H1 (cell line): Measurements from ENCODE around the gene GFOD1. TPM values are rescaled to one million over a fixed set of nuclear protein-coding genes. Genes with fewer than 3 reads are reported as not detected.

Experiments
- CTCF ChIA-PET: fragments of 300-600 bp; sonication (Branson Sonifier 250); formaldehyde crosslinking; loops from one replicate; lab custom pipeline; 2021; ENCODE audit not compliant: partially characterized antibody; lab: Charles Lee
- POLR2A ChIA-PET: fragments of 300-600 bp; sonication (Branson Sonifier 250); formaldehyde crosslinking; loops from one replicate; lab custom pipeline; 2021; ENCODE audit warnings: inconsistent platforms; ENCODE audit not compliant: partially characterized antibody; lab: Charles Lee
- DNase-seq, 2 experiments: peaks; one replicate each; pipeline versions ENCODE4 v3.0.0 to v3.0.0-alpha.2; 2010 to 2022; ENCODE audit warnings: low spot score in 2 of 2, low read depth in 1 of 2, mixed read lengths in 1 of 2
- FAIRE-seq: peaks from 2 replicates; lab custom pipeline; 2011; peaks lifted over from hg19 to GRCh38; lab: Jason Lieb, UNC
- H2AFZ ChIP-seq: 2 replicates; pipeline ENCODE4 v1.8.1; 2012; ENCODE audit warnings: low read length, inconsistent platforms
- H2AK5ac ChIP-seq: 2 replicates; pipeline ENCODE4 v1.6.1; 2013; ENCODE audit warnings: low read depth, low read length
- H2BK120ac ChIP-seq: replicated peaks from 2 replicates; pipeline ENCODE3; 2013; ENCODE audit warnings: low read depth, low read length, inconsistent platforms
- H2BK12ac ChIP-seq: 2 replicates; pipeline ENCODE4 v1.6.1; 2013; ENCODE audit warnings: low read depth, low read length
- H2BK15ac ChIP-seq: 2 replicates; pipeline ENCODE4 v1.6.1; 2013; ENCODE audit warnings: low read length
- H2BK20ac ChIP-seq: 2 replicates; pipeline ENCODE4 v1.6.1; 2013; ENCODE audit warnings: low read length
- H2BK5ac ChIP-seq: 2 replicates; pipeline ENCODE4 v1.6.1; 2013; ENCODE audit warnings: low read depth, low read length
- H3K14ac ChIP-seq: 2 replicates; pipeline ENCODE4 v1.6.1; 2013; ENCODE audit warnings: inconsistent platforms; ENCODE audit not compliant: insufficient read length
- H3K18ac ChIP-seq: 2 replicates; pipeline ENCODE4 v1.6.1; 2013; ENCODE audit warnings: low read length; ENCODE audit errors: extremely low read depth
- H3K23ac ChIP-seq: 2 replicates; pipeline ENCODE4 v1.6.1; 2013; ENCODE audit warnings: inconsistent platforms; ENCODE audit not compliant: insufficient read length
- H3K23me2 ChIP-seq: 2 replicates; pipeline ENCODE4 v1.6.1; 2013; ENCODE audit warnings: low read depth, low read length
- H3K27ac ChIP-seq: 2 replicates; pipeline ENCODE4 v1.6.1; 2011; ENCODE audit warnings: low read depth, low read length, inconsistent platforms
- H3K27me3 ChIP-seq, 4 experiments: replicated peaks in 1 of 4; 1 replicate in 1 of 4; 2 replicates in 3 of 4; pipeline versions ENCODE4 v1.6.1 to v1.8.1; 2011 to 2013; ENCODE audit warnings: low read length in 3 of 4, mild to moderate bottlenecking in 3 of 4, inconsistent platforms in 2 of 4, mixed read lengths in 2 of 4, moderate library complexity in 1 of 4; ENCODE audit not compliant: control insufficient read depth in 3 of 4, insufficient read depth in 3 of 4; ENCODE audit errors: extremely low read depth in 1 of 4
- H3K36me3 ChIP-seq, 4 experiments: 2 replicates each; pipeline versions ENCODE4 v1.6.1 to v1.8.1; 2011 to 2013; ENCODE audit warnings: mild to moderate bottlenecking in 4 of 4, low read length in 3 of 4, moderate library complexity in 2 of 4, control low read depth in 1 of 4, inconsistent platforms in 1 of 4; ENCODE audit not compliant: insufficient read depth in 4 of 4, control insufficient read depth in 2 of 4
- H3K4ac ChIP-seq: replicated peaks from 2 replicates; pipeline ENCODE3; 2013; ENCODE audit warnings: low read length, low read depth, mixed read lengths, inconsistent platforms; ENCODE audit not compliant: insufficient read length
- H3K4me1 ChIP-seq, 4 experiments: replicated peaks in 1 of 4; 1 replicate in 1 of 4; 2 replicates in 3 of 4; pipeline versions ENCODE4 v1.6.1 to v1.8.1; 2011 to 2013; ENCODE audit warnings: low read length in 3 of 4, inconsistent platforms in 2 of 4, mixed read lengths in 1 of 4; ENCODE audit not compliant: insufficient read depth in 4 of 4, control insufficient read depth in 3 of 4
- H3K4me2 ChIP-seq, 2 experiments: 2 replicates each; pipeline versions ENCODE4 v1.6.1 to v1.8.1; 2011 to 2013; ENCODE audit warnings: low read depth in 2 of 2, low read length in 2 of 2, control low read depth in 1 of 2, inconsistent platforms in 1 of 2, mild to moderate bottlenecking in 1 of 2; ENCODE audit not compliant: insufficient read depth in 1 of 2
- H3K4me3 ChIP-seq, 4 experiments: fragments of 200-600, 300-600 bp in 1 of 4; sonication (generic), shearing (Covaris generic), sonication (Bioruptor Twin) in 1 of 4; 2 replicates each; pipeline versions ENCODE4 v1.5.1 to v1.8.1; 2011 to 2016; ENCODE audit warnings: low read length in 4 of 4, low read depth in 3 of 4, control low read depth in 2 of 4, inconsistent platforms in 2 of 4, mild to moderate bottlenecking in 2 of 4, mixed read lengths in 1 of 4, moderate library complexity in 1 of 4; ENCODE audit not compliant: insufficient read depth in 2 of 4; ENCODE audit errors: extremely low read depth in 1 of 4
- H3K56ac ChIP-seq: replicated peaks from 2 replicates; pipeline ENCODE3; 2013; ENCODE audit warnings: low read depth, mild to moderate bottlenecking, mixed read lengths, low read length, inconsistent platforms; ENCODE audit not compliant: insufficient read length
- H3K79me1 ChIP-seq: 2 replicates; pipeline ENCODE4 v1.6.1; 2013; ENCODE audit warnings: low read depth, low read length, control low read depth
- H3K79me2 ChIP-seq, 2 experiments: 2 replicates each; pipeline versions ENCODE4 v1.6.1 to v1.8.1; 2012 to 2013; ENCODE audit warnings: low read length in 2 of 2, mild to moderate bottlenecking in 2 of 2, inconsistent platforms in 1 of 2; ENCODE audit not compliant: insufficient read depth in 2 of 2, control insufficient read depth in 1 of 2
- H3K9ac ChIP-seq, 4 experiments: replicated peaks in 1 of 4; 1 replicate in 1 of 4; 2 replicates in 3 of 4; pipeline versions ENCODE4 v1.6.1 to v1.8.1; 2011 to 2013; ENCODE audit warnings: low read depth in 3 of 4, low read length in 3 of 4, control low read depth in 2 of 4, mild to moderate bottlenecking in 2 of 4, moderate library complexity in 2 of 4, inconsistent platforms in 1 of 4; ENCODE audit errors: extremely low read depth in 1 of 4
- H3K9me3 ChIP-seq, 2 experiments: 2 replicates each; pipeline versions ENCODE4 v1.6.1 to v1.8.1; 2012 to 2013; ENCODE audit warnings: mild to moderate bottlenecking in 2 of 2, moderate library complexity in 2 of 2, control low read depth in 1 of 2, inconsistent platforms in 1 of 2, low read depth in 1 of 2, low read length in 1 of 2, mixed read lengths in 1 of 2; ENCODE audit not compliant: insufficient read depth in 2 of 2
- H4K20me1 ChIP-seq, 2 experiments: replicated peaks in 1 of 2; 2 replicates each; pipeline versions ENCODE3 to v1.8.1; 2011 to 2013; ENCODE audit warnings: inconsistent platforms in 2 of 2, low read length in 2 of 2, mild to moderate bottlenecking in 1 of 2; ENCODE audit not compliant: insufficient read depth in 2 of 2, control insufficient read depth in 1 of 2
- H4K5ac ChIP-seq: 2 replicates; pipeline ENCODE4 v1.6.1; 2013; ENCODE audit warnings: low read length, low read depth, mixed read lengths, inconsistent platforms; ENCODE audit not compliant: insufficient read length
- H4K8ac ChIP-seq: 2 replicates; pipeline ENCODE4 v1.8.0; 2013; ENCODE audit warnings: mild to moderate bottlenecking, moderate library complexity, low read length, inconsistent platforms; ENCODE audit not compliant: insufficient read depth; ENCODE audit errors: extremely low read depth
- H4K91ac ChIP-seq: replicated peaks from 2 replicates; pipeline ENCODE3; 2013; ENCODE audit warnings: low read length, mixed read lengths, inconsistent platforms; ENCODE audit not compliant: insufficient read length
- KDM1A ChIP-seq: fragments of 200-600, 300-600 bp; sonication (generic); IDR thresholded peaks from 2 replicates; pipeline ENCODE4 v1.7.1; 2016; ENCODE audit warnings: mild to moderate bottlenecking, low read length, borderline replicate concordance
- WGBS, 2 experiments: shearing (Covaris generic) in 1 of 2; methylation state at CpG; one replicate each; pipeline versions ENCODE4 v1.1.6 to v1.1.7; 2013 to 2015; ENCODE audit warnings: low lambda C conversion rate in 2 of 2, mixed read lengths in 2 of 2, inconsistent platforms in 1 of 2, low coverage in 1 of 2, missing lambda C conversion rate in 1 of 2; ENCODE audit not compliant: insufficient replicate concordance in 2 of 2, insufficient coverage in 1 of 2, insufficient read length in 1 of 2; ENCODE audit errors: extremely low coverage in 1 of 2, missing lambda C conversion rate in 1 of 2; 5-methylcytosine and 5-hydroxymethylcytosine counted together
- polyA plus RNA-seq, 7 experiments: library from polyadenylated mRNA; depleted of rRNA in 3 of 7; stranded (reverse) in 5 of 7; unstranded in 2 of 7; fragments of >200 nt in 5 of 7; fragments of 200-250 nt in 2 of 7; gene quantifications; 1 replicate in 5 of 7; 2 replicates in 1 of 7; 4 replicates in 1 of 7; pipeline versions ENCODE4 v1.2.1 to v1.2.3, GENCODE V29; 2011 to 2013; ENCODE audit warnings: missing spikeins in 2 of 7, mixed read lengths in 2 of 7
- total RNA-seq: library from RNA; stranded (reverse); fragmentation: NEBNext Ultra II Directional; extraction: Animal tissue kit (Norgen Biotek cat#: 25700); gene quantifications from 2 replicates; pipeline ENCODE4 v1.2.1, GENCODE V29; 2021

The GFOD1 gene
- total and polyA plus RNA-seq, 2 of the 8 experiments (the other 6 are each of a cell fraction or from before 2014, with no cell fraction given) = 2.5 to 8.8 TPM

DNA sequence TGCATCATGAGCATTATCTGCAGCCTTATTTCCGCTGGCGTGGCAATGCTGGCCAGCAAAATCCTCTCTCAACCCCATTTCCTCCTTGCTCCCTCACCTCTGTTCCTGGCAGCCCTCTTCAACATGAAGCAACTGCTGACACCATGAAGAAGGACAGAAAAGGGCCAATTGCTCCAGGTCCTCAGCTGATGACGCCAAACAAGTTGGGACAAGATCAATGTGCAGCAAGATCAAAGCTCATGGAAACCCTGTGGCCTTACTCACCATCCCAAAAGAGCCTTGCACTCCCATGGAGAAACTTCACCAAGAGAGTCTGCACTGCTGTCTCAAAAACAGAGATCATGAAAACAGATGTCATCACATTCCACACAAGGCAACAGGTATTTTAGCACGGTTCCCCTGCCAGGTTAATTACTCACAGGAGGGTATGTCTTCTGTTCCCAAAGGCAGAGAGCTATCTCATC, 7.4 kb downstream of the GFOD1 start:
- no peak overlapping the region for H4K91ac ChIP-seq
- peaks cover 3% of the 10 kb centered on the region; the same call in 1 of the 2 replicates for H3K79me1 ChIP-seq
- H3K4me3 ChIP-seq = no peak overlapping the region
- peaks cover 0 to 4% (median 0%) of the 10 kb centered on the region in 4 experiments; a peak in 3 of 7 replicates for H3K4me1 ChIP-seq
- no peak overlapping the region for H2BK5ac ChIP-seq
- H2BK20ac ChIP-seq = no peak overlapping the region
- H3K9me3 ChIP-seq = no peaks in the 10 kb centered on the region
- no peak overlapping the region for H2AFZ ChIP-seq
- H3K14ac ChIP-seq = no peak overlapping the region
- peaks cover 0 to 7% of the 10 kb centered on the region in 2 experiments for H4K20me1 ChIP-seq
- H3K36me3 ChIP-seq = no peaks in the 10 kb centered on the region; a peak in 1 of 8 replicates
- no peak overlapping the region for H3K23ac ChIP-seq
- H3K9ac ChIP-seq = no peak overlapping the region
- no peak for FAIRE-seq
- no peak overlapping the region for H2AK5ac ChIP-seq
- no peak overlapping the region for H3K18ac ChIP-seq
- no peak overlapping the region for H3K4ac ChIP-seq
- H3K56ac ChIP-seq = no peak overlapping the region
- H4K8ac ChIP-seq = no peak overlapping the region
- no peaks in the 10 kb centered on the region for H3K23me2 ChIP-seq
- H3K79me2 ChIP-seq = peaks cover 0 to 21% of the 10 kb centered on the region in 2 experiments; a peak in 3 of 4 replicates
- DNase-seq = no peak
- no peak overlapping the region for H2BK15ac ChIP-seq
- no peak overlapping the region for H3K27ac ChIP-seq
- ChIA-PET POLR2A (no interaction called here), CTCF (interaction anchor here (0.8 to 1.6 kb wide), 2 partner anchors 17 to 36 kb away, joined by 5 read pairs; no protein-coding TSS in a partner anchor)
- no peak overlapping the region for H2BK120ac ChIP-seq
- no peak overlapping the region for H3K4me2 ChIP-seq
- 90% methylated on average over 4 of the region's 4 CpGs; no CpG with 5 or more reads in 1 of the 2 experiments for WGBS, 2 experiments
- no peak overlapping the region for H2BK12ac ChIP-seq
- no peak for TF ChIP-seq KDM1A
- no peak overlapping the region for H4K5ac ChIP-seq
- peaks cover 0 to 16% (median 11%) of the 10 kb centered on the region in 4 experiments; a peak in 5 of 7 replicates for H3K27me3 ChIP-seq
